ENCODE results near the gene UNC13A. TPM values are rescaled to one million over a fixed set of nuclear protein-coding genes. Genes with fewer than 3 reads are reported as not detected.

Gene UNC13A
- total RNA-seq, 1 donor from 2014 or later: 1.2 TPM

DNA sequence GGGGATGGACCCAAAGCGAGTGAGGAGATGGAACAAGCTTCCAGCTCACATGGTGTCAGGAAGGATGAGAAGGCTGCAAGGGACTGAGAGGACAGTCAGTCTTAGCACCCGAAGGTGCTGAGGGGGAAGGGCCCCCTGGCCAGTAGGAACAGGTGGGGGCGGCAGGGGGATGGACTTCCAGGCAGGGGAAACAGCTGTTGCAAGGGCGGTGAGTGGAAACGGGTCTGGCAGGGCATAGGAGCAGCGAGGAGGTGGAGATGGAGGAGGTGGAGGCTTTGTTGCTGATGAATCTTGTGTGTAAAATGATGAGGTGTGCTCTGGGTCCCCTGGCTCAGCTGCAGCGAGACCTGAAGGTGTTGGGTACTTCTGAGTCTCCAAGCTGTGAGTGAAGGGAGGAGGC lies 32.3 kb upstream of the UNC13A start:
- H3K27ac Mint-ChIP-seq (ENCODE audit: unreplicated experiment): peak overlapping the region; percentile 80
- H3K9me3 Mint-ChIP-seq (ENCODE audit: unreplicated experiment): no peaks in the 10 kb centered on the region
- H3K27me3 Mint-ChIP-seq (ENCODE audit: unreplicated experiment): peaks cover 15% of the 10 kb centered on the region
- H3K4me1 Mint-ChIP-seq (ENCODE audit: unreplicated experiment): peaks cover 51% of the 10 kb centered on the region
- no peak for DNase-seq (ENCODE audit: low spot score)
- H3K36me3 Mint-ChIP-seq (ENCODE audit: low read depth, unreplicated experiment): peaks cover 25% of the 10 kb centered on the region
- H3K4me3 Mint-ChIP-seq (ENCODE audit: unreplicated experiment): peak overlapping the region; percentile 96
- TF ChIP-seq, protein P1, sequence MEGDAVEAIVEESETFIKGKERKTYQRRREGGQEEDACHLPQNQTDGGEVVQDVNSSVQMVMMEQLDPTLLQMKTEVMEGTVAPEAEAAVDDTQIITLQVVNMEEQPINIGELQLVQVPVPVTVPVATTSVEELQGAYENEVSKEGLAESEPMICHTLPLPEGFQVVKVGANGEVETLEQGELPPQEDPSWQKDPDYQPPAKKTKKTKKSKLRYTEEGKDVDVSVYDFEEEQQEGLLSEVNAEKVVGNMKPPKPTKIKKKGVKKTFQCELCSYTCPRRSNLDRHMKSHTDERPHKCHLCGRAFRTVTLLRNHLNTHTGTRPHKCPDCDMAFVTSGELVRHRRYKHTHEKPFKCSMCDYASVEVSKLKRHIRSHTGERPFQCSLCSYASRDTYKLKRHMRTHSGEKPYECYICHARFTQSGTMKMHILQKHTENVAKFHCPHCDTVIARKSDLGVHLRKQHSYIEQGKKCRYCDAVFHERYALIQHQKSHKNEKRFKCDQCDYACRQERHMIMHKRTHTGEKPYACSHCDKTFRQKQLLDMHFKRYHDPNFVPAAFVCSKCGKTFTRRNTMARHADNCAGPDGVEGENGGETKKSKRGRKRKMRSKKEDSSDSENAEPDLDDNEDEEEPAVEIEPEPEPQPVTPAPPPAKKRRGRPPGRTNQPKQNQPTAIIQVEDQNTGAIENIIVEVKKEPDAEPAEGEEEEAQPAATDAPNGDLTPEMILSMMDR (IDR thresholded peaks at IDR 0.05; ENCODE audit: unreplicated experiment): no peak

DNA sequence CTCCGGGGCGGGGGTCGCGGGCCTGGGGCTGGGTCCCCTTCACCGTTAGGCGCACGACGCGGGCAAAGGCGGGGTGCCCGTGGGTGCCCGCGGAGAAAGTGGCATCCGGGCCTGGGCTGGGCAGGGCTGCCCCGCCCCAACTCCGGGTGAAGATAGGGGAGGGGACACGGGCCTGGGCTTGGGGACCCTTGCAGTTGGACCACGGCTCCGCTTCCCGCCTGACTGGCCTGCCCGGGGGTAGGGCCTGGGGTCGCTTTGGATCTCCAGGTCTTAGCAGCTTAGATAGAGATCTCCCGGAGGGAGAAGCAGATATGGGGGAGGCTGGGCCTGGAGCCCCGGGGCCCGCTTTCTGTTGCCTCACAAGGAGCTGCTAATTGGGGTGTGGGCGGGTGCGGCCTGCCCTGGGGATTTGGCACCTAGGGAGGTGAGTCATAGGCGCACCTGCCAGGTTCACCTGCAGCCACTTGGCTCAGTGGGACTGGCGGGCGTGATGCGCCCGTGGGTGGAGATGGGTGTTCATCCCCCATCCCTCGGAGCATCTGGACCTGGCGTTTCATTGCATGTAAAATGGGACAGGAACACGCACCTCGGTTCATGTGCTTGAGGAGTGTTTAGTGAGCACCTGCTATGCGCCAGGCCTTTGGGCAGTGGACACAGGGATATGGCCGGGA lies 31.7 kb upstream of the UNC13A start:
- H3K4me3 Mint-ChIP-seq (ENCODE audit: unreplicated experiment): peak overlapping the region; percentile 96
- H3K36me3 Mint-ChIP-seq (ENCODE audit: low read depth, unreplicated experiment): peaks cover 21% of the 10 kb centered on the region
- H3K9me3 Mint-ChIP-seq (ENCODE audit: unreplicated experiment): no peaks in the 10 kb centered on the region
- TF ChIP-seq, protein P1 (IDR thresholded peaks at IDR 0.05; ENCODE audit: unreplicated experiment): no peak
- no peak for DNase-seq (ENCODE audit: low spot score)
- H3K4me1 Mint-ChIP-seq (ENCODE audit: unreplicated experiment): peaks cover 48% of the 10 kb centered on the region
- H3K27me3 Mint-ChIP-seq (ENCODE audit: unreplicated experiment): peaks cover 12% of the 10 kb centered on the region
- H3K27ac Mint-ChIP-seq (ENCODE audit: unreplicated experiment): peak overlapping the region; percentile 80

DNA sequence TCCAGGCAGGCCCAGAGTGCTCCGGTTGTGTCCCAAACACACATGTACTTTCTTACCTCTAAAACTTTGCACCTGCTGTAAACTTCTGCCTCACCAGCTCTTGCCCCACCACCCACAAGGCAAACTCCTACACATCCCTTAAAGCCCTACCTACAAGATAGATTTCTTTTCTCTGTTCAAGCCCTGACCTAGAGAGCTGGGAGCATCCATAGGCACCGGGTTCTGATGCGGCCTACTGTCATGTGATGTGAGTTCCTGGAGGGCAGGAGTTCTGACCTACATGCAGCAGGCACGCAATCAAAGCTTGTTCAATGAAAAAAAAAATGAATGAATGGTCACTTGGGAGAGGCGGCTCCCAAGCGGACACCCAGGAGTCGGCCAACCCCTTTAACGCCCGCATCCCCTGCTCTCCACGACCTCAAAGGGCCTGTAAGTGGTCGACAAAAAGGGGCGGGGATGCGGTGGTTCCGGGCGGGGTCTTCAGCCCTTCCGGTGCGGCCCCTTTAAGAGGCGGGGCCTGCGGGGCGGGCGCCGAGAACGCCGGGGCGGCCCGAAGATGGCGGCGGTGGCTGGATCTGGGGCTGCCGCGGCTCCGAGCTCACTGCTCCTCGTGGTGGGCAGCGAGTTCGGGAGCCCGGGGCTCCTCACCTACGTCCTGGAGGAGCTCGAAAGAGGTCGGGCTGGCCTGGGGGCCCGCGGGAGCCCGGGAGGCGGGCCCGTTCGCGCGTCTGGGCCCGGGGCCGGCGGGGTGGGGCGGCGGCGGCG lies 31.0 kb upstream of the UNC13A start, which contains the start of gene MAP1S:
TSS of gene MAP1S (plus strand) at position 534 of the 765 bp plus-strand sequence. CDS start at position 557, 23 bp downstream.
- DNase-seq (ENCODE audit: low spot score): peak; percentile 78
- H3K36me3 Mint-ChIP-seq (ENCODE audit: low read depth, unreplicated experiment): peaks cover 17% of the 10 kb centered on the region
- peaks cover 47% of the 10 kb centered on the region for H3K4me1 Mint-ChIP-seq (ENCODE audit: unreplicated experiment)
- H3K27me3 Mint-ChIP-seq (ENCODE audit: unreplicated experiment): peaks cover 8% of the 10 kb centered on the region
- H3K27ac Mint-ChIP-seq (ENCODE audit: unreplicated experiment): peak within 1 kb of the TSS; percentile 89
- peak within 1 kb of the TSS; percentile 96 for H3K4me3 Mint-ChIP-seq (ENCODE audit: unreplicated experiment)
- TF ChIP-seq, protein P1 (IDR thresholded peaks at IDR 0.05; ENCODE audit: unreplicated experiment): no peak
- H3K9me3 Mint-ChIP-seq (ENCODE audit: unreplicated experiment): no peaks in the 10 kb centered on the region

DNA sequence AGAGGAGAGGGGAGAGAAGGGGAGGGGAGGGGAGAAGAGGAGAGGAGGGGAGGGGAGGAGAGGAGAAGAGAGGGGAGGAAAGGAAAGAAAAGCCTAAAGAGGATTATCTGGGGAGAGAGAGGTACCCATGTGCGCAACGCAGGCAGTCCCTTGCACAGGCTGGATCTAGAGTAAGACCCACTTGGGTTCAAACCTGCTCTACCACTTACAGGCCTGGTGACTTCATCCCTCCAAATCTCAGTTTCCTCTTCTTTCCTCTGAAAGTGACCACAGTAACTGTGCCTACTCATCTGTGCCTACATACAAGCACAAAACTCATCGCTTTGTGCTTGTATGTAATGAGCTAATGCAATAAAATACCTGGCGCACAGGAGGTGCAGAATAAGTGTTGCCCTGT lies 30.4 kb upstream of the UNC13A start:
- Mint-ChIP-seq H3K4me3 (ENCODE audit: unreplicated experiment) (peak overlapping the region; percentile 95), H3K27ac (ENCODE audit: unreplicated experiment) (no peak overlapping the region), H3K4me1 (ENCODE audit: unreplicated experiment) (peaks cover 44% of the 10 kb centered on the region), H3K9me3 (ENCODE audit: unreplicated experiment) (no peaks in the 10 kb centered on the region), H3K36me3 (ENCODE audit: low read depth, unreplicated experiment) (peaks cover 17% of the 10 kb centered on the region), H3K27me3 (ENCODE audit: unreplicated experiment) (peaks cover 7% of the 10 kb centered on the region)
- TF ChIP-seq, protein P1 (IDR thresholded peaks at IDR 0.05; ENCODE audit: unreplicated experiment): no peak
- no peak for DNase-seq (ENCODE audit: low spot score)

Data from endothelial cell (in vitro differentiated cells).